ENCODE results near the gene CERS6.

DNA sequence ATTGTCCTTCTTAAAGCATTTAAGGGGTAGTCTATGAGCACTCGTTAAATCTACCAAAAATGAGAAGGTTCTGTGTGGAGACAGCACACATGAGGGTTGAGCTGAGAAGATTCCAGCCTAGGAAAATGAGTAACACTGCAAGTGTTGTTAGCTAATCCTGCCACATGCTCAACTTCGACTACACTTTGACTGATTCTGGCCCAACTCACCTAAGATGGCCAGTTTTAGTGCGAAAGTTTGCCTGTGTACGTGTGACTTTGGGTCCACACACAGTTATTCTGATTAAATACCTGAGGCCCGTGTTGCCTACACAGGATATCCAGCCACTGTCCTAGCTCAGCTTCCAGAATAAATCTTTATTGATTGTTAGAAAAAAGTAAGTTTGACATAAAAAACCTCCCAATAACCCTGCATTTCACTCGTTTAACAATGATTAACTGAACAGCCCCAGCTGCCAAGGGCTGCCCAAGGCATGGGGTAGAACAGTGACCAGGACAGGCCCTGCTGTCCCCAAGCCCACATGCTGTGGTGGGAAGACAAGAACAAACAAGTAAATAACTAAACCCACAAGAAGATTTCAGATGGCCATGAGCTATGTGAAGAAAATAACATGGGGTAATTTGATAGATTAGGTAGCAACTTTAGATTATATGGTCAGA, 14.7 kb upstream of the CERS6 start:
- TF ChIP-seq CTCF (IDR thresholded peaks at IDR 0.05; ENCODE audit: poor library complexity, severe bottlenecking), result no peak
- no peak for TF ChIP-seq SMC3 (conservative IDR thresholded peaks at IDR 0.05; ENCODE audit: poor library complexity)
- no peak for TF ChIP-seq EP300 (conservative IDR thresholded peaks at IDR 0.05; ENCODE audit: poor library complexity, severe bottlenecking)
- TF ChIP-seq, protein P1, sequence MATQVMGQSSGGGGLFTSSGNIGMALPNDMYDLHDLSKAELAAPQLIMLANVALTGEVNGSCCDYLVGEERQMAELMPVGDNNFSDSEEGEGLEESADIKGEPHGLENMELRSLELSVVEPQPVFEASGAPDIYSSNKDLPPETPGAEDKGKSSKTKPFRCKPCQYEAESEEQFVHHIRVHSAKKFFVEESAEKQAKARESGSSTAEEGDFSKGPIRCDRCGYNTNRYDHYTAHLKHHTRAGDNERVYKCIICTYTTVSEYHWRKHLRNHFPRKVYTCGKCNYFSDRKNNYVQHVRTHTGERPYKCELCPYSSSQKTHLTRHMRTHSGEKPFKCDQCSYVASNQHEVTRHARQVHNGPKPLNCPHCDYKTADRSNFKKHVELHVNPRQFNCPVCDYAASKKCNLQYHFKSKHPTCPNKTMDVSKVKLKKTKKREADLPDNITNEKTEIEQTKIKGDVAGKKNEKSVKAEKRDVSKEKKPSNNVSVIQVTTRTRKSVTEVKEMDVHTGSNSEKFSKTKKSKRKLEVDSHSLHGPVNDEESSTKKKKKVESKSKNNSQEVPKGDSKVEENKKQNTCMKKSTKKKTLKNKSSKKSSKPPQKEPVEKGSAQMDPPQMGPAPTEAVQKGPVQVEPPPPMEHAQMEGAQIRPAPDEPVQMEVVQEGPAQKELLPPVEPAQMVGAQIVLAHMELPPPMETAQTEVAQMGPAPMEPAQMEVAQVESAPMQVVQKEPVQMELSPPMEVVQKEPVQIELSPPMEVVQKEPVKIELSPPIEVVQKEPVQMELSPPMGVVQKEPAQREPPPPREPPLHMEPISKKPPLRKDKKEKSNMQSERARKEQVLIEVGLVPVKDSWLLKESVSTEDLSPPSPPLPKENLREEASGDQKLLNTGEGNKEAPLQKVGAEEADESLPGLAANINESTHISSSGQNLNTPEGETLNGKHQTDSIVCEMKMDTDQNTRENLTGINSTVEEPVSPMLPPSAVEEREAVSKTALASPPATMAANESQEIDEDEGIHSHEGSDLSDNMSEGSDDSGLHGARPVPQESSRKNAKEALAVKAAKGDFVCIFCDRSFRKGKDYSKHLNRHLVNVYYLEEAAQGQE (IDR thresholded peaks at IDR 0.05; ENCODE audit: borderline replicate concordance), result no peak
